ENCODE data around the gene KLHL3. TPM values are rescaled to one million over a fixed set of nuclear protein-coding genes. Genes with fewer than 3 reads are reported as not detected.

KLHL3 gene
- total RNA-seq, 1 experiment from 2014 or later, result 3.5 TPM

DNA sequence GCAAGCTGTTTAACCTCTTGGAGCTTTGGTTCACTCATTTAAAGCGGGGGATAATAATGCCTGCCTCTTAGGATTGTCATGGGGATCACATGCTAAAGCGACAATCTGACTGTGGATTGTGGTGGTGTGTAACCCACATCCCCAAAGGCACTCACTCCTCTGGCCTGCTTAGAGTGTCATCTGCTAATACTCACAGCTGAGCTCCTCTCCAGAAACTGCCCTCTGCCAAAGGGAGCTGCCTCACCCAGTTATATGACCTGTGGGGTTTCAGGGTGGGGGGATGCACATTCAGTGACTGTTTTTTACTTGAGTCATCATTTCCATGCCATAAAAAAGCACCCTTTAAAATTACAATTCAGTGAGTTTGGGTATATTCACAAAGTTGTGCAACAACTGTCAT, 126.8 kb downstream of the KLHL3 start:
- H3K4me3 ChIP-seq (ENCODE audit: low read depth, low read length), result no peak overlapping the region
- H3K4me1 ChIP-seq, result no peaks in the 10 kb centered on the region
- DNase-seq, result no peak
- Mint-ChIP-seq H3K36me3 (ENCODE audit: insufficient read depth, unreplicated experiment) (no peaks in the 10 kb centered on the region), H3K27me3 (ENCODE audit: insufficient read depth, unreplicated experiment) (peaks cover 38% of the 10 kb centered on the region), H3K4me3 (ENCODE audit: unreplicated experiment) (no peak overlapping the region), H3K27ac (ENCODE audit: unreplicated experiment) (no peak overlapping the region), H3K4me1 (ENCODE audit: low read depth, unreplicated experiment) (no peaks in the 10 kb centered on the region), H3K9me3 (ENCODE audit: unreplicated experiment) (no peaks in the 10 kb centered on the region)
- ChIA-PET CTCF (no interaction called here), POLR2A (interaction anchor here (0.6 kb wide), 1 partner anchor 33 kb away, joined by 3 read pairs; no protein-coding TSS in a partner anchor)
- H3K36me3 ChIP-seq (ENCODE audit: control insufficient read depth, insufficient read depth, low read length), result no peaks in the 10 kb centered on the region
- no TSS peak for BruUV-seq (replicated peaks)
- intact Hi-C loops (cut with micrococcal nuclease; ENCODE audit: unreplicated experiment), result no loop called here
- TF ChIP-seq CTCF (IDR thresholded peaks at IDR 0.05; ENCODE audit: insufficient read depth in 1 of 2, low read depth in 1 of 2, low read length in 1 of 2, severe bottlenecking in 1 of 2, unreplicated experiment in 1 of 2), result no peak
- no peaks in the 10 kb centered on the region for H3K9me3 ChIP-seq
- H3K27me3 ChIP-seq (replicated peaks; ENCODE audit: control insufficient read depth, insufficient read depth, low read length), result peaks cover 1% of the 10 kb centered on the region; the same call in 1 of the 2 replicates

- DNase-seq, result no peak
- no TSS peak for BruUV-seq (replicated peaks)
- peaks cover 1% of the 10 kb centered on the region; the same call in 1 of the 2 replicates for H3K27me3 ChIP-seq (replicated peaks; ENCODE audit: control insufficient read depth, insufficient read depth, low read length)
- CTCF ChIA-PET, result no interaction called here
- TF ChIP-seq CTCF (IDR thresholded peaks at IDR 0.05; ENCODE audit: insufficient read depth in 1 of 2, low read depth in 1 of 2, low read length in 1 of 2, severe bottlenecking in 1 of 2, unreplicated experiment in 1 of 2), result no peak
- intact Hi-C loops (cut with micrococcal nuclease; ENCODE audit: unreplicated experiment), result no loop called here
- Mint-ChIP-seq H3K27ac (ENCODE audit: unreplicated experiment) (no peak overlapping the region), H3K4me3 (ENCODE audit: unreplicated experiment) (no peak overlapping the region), H3K9me3 (ENCODE audit: unreplicated experiment) (no peaks in the 10 kb centered on the region), H3K36me3 (ENCODE audit: insufficient read depth, unreplicated experiment) (no peaks in the 10 kb centered on the region), H3K4me1 (ENCODE audit: low read depth, unreplicated experiment) (no peaks in the 10 kb centered on the region), H3K27me3 (ENCODE audit: insufficient read depth, unreplicated experiment) (peaks cover 39% of the 10 kb centered on the region)
- no peaks in the 10 kb centered on the region for H3K4me1 ChIP-seq
- no peak overlapping the region for H3K4me3 ChIP-seq (ENCODE audit: low read depth, low read length)
- H3K9me3 ChIP-seq, result no peaks in the 10 kb centered on the region
- POLR2A ChIA-PET, result no interaction called here
- H3K36me3 ChIP-seq (ENCODE audit: control insufficient read depth, insufficient read depth, low read length), result no peaks in the 10 kb centered on the region
Observed at GRCh38 chr5:137607771-137608170, 128.1 kb downstream of the KLHL3 start.

DNA sequence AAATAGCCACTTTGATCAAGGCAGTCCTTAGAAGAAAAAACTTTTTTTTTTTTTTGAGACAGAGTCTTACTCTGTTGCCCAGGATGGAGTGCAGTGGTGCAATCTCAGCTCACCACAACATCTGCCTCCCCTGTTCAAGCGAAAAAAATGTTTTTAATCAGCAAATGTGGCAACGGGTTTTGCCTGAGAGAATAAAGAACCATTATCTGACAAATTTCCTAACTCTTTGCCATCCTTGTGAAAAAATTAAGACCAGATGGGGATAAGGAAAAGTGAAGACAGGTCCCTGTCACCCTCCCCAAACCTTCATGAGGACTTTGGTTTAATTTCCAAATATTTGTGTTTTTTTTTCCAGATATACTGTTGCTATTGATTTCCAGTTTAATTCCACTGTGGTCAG, 129.5 kb downstream of the KLHL3 start:
- no peaks in the 10 kb centered on the region for H3K36me3 ChIP-seq (ENCODE audit: control insufficient read depth, insufficient read depth, low read length)
- TF ChIP-seq CTCF (IDR thresholded peaks at IDR 0.05; ENCODE audit: insufficient read depth in 1 of 2, low read depth in 1 of 2, low read length in 1 of 2, severe bottlenecking in 1 of 2, unreplicated experiment in 1 of 2), result no peak
- no peaks in the 10 kb centered on the region for H3K4me1 ChIP-seq
- Mint-ChIP-seq H3K27me3 (ENCODE audit: insufficient read depth, unreplicated experiment) (peaks cover 36% of the 10 kb centered on the region), H3K36me3 (ENCODE audit: insufficient read depth, unreplicated experiment) (no peaks in the 10 kb centered on the region), H3K4me3 (ENCODE audit: unreplicated experiment) (no peak overlapping the region), H3K27ac (ENCODE audit: unreplicated experiment) (no peak overlapping the region), H3K4me1 (ENCODE audit: low read depth, unreplicated experiment) (no peaks in the 10 kb centered on the region), H3K9me3 (ENCODE audit: unreplicated experiment) (no peaks in the 10 kb centered on the region)
- DNase-seq, result no peak
- no peaks in the 10 kb centered on the region for H3K9me3 ChIP-seq
- peaks cover 1% of the 10 kb centered on the region; the same call in 1 of the 2 replicates for H3K27me3 ChIP-seq (replicated peaks; ENCODE audit: control insufficient read depth, insufficient read depth, low read length)
- intact Hi-C loops (cut with micrococcal nuclease; ENCODE audit: unreplicated experiment), result no loop called here
- POLR2A ChIA-PET, result no interaction called here
- CTCF ChIA-PET, result no interaction called here
- no TSS peak for BruUV-seq (replicated peaks)
- H3K4me3 ChIP-seq (ENCODE audit: low read depth, low read length), result no peak overlapping the region

All from Caco-2 (cell line).